HEK293T (cell line): Measurements from ENCODE around the gene RPL26.

ENCODE experiments used
- CTCF ChIA-PET: fragments of 350-600 bp; formaldehyde crosslinking; extraction: SDS; loops from one replicate; lab custom pipeline; 2021; ENCODE audit warnings: antibody characterized with exemption, inconsistent platforms; lab: Yijun Ruan, JAX
- POLR2A ChIA-PET: fragments of 350-600 bp; formaldehyde crosslinking; extraction: SDS; loops from one replicate; lab custom pipeline; 2020; ENCODE audit warnings: antibody characterized with exemption, inconsistent platforms; lab: Yijun Ruan, JAX
- DNase-seq: peaks from one replicate; pipeline ENCODE4 v3.0.0; 2012; ENCODE audit warnings: mixed read lengths; ENCODE audit errors: extremely low spot score
- ARNT ChIP-seq: fragments of 450-650 bp; IDR thresholded peaks from 2 replicates; pipeline ENCODE4 v1.6.1; 2017; ENCODE audit warnings: mild to moderate bottlenecking
- BHLHE40 ChIP-seq: fragments of 450-650 bp; IDR thresholded peaks from 2 replicates; pipeline ENCODE4 v1.6.1; 2016; ENCODE audit warnings: mild to moderate bottlenecking, moderate library complexity, borderline replicate concordance
- CTBP1 ChIP-seq: fragments of 450-650 bp; IDR thresholded peaks from 2 replicates; pipeline ENCODE4 v1.6.1; 2016; ENCODE audit warnings: borderline replicate concordance
- ELF4 ChIP-seq: fragments of 450-650 bp; IDR thresholded peaks from 2 replicates; pipeline ENCODE4 v1.6.1; 2017; ENCODE audit warnings: antibody characterized with exemption
- FOXA1 ChIP-seq: fragments of 450-650 bp; IDR thresholded peaks from 2 replicates; pipeline ENCODE4 v1.6.1; 2016; ENCODE audit warnings: mild to moderate bottlenecking
- FOXK2 ChIP-seq: fragments of 450-650 bp; IDR thresholded peaks from 2 replicates; pipeline ENCODE4 v1.6.1; 2016; ENCODE audit warnings: mild to moderate bottlenecking
- FOXM1 ChIP-seq: fragments of 450-650 bp; IDR thresholded peaks from 2 replicates; pipeline ENCODE4 v1.6.1; 2017; ENCODE audit warnings: mild to moderate bottlenecking, borderline replicate concordance
- HDGF ChIP-seq: fragments of 450-650 bp; IDR thresholded peaks from 2 replicates; pipeline ENCODE4 v1.6.1; 2017; ENCODE audit warnings: antibody characterized with exemption, borderline replicate concordance
- L3MBTL2 ChIP-seq: fragments of 450-650 bp; conservative IDR thresholded peaks from 2 replicates; pipeline ENCODE4 v1.6.1; 2016; ENCODE audit warnings: mild to moderate bottlenecking
- LEF1 ChIP-seq: fragments of 450-650 bp; IDR thresholded peaks from 2 replicates; pipeline ENCODE4 v1.6.1; 2017; ENCODE audit warnings: mild to moderate bottlenecking, borderline replicate concordance
- NFRKB ChIP-seq: fragments of 450-650 bp; IDR thresholded peaks from 2 replicates; pipeline ENCODE4 v1.6.1; 2016; ENCODE audit warnings: mild to moderate bottlenecking, moderate library complexity
- SP1 ChIP-seq: fragments of 450-650 bp; IDR thresholded peaks from 2 replicates; pipeline ENCODE4 v1.6.1; 2017
- SUZ12 ChIP-seq: fragments of 450-650 bp; IDR thresholded peaks from 2 replicates; pipeline ENCODE4 v1.6.1; 2016; ENCODE audit warnings: mild to moderate bottlenecking
- TARDBP ChIP-seq: fragments of 450-650 bp; IDR thresholded peaks from 2 replicates; pipeline ENCODE4 v1.6.1; 2016
- ZNF384 ChIP-seq: fragments of 450-650 bp; IDR thresholded peaks from 2 replicates; pipeline ENCODE4 v1.6.1; 2016
- TF ChIP-seq, protein P1 (sequence below): fragments of 450-650 bp; IDR thresholded peaks from 2 replicates; pipeline ENCODE4 v1.6.1; 2016

Gene RPL26

DNA sequence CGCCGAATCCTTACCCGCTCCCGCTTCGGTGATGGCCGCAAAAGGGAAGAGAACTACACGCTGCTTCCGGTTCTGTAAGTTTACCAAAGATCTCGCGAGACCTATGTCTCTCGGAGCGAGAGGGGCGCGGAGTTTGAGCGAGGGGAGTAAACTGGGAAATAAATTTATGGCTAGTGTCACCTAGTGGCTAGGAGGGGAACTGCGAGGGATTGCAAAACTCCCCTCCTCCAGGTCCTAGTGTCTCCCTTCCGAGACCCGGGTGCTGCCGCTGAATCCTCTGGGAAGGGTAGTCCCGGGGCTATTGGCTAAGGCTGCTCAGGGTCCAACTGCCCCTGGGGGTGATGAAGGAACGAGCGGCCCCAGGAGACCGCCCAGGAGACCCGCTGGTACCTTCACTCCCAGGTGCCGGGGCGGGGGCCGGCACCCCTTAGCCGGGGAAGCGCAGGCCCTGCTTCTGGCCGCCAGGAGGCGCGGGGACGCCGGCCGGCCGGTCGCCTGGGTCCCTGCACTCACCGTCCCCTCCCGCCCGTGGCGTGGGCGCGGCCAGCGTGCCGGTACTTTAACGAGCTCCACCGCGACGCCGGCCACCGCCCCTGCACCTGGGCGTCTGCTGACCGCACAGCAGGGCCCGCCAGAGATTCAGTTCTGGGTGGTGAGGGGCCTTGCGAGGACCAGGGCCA lies at the start of gene RPL26:
RPL26 (minus strand) TSS at position 51 of the 680 bp plus-strand sequence. CDS start 883 bp downstream, outside the sequence.
- ChIA-PET POLR2A (interaction anchor here (0.6 to 2.1 kb wide), 21 partner anchors 9 to 459 kb away, joined by 3 to 6 read pairs (median 3); partner anchors contain the start of genes CCDC42, MYH10, NDEL1 and RANGRF), CTCF (interaction anchor here (0.6 to 1.2 kb wide), 8 partner anchors 11 to 264 kb away, joined by 3 to 4 read pairs (median 3); partner anchors contain the start of gene RNF222)
- peak; percentile 92 for DNase-seq
- TF ChIP-seq ELF4: peak; percentile 98
- TF ChIP-seq ARNT: peak; percentile 39; the same call in 1 of the 2 replicates
- TF ChIP-seq SUZ12: no peak
- no peak for TF ChIP-seq L3MBTL2
- peak; percentile 69; the same call in 1 of the 2 replicates for TF ChIP-seq TARDBP
- no peak for TF ChIP-seq FOXK2

DNA sequence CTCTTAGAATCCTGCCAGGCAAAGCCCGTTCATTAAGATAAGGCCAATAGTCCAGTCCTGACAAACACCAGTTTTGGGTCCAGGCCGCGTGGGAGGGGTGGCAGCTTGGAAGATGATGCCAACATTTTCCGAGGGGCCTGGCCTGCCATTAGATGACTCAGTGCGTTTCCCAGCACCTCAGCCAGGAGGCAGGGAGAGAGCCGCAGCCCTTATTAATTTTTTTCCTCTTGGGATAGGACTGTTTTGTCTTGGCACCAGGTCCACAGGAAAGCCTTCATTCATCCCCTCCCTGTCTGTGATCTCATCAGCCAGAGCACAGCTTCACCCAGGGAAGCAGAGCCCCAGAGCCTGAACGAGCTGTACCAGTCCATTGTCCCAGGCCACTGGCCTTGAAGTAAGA lies 48.0 kb upstream of the RPL26 start:
- POLR2A ChIA-PET: no interaction called here
- TF ChIP-seq ARNT: no peak
- TF ChIP-seq FOXA1: no peak
- TF ChIP-seq FOXM1: no peak
- no peak for TF ChIP-seq HDGF
- no peak for TF ChIP-seq FOXK2
- no peak for TF ChIP-seq SUZ12
- no peak for TF ChIP-seq ZNF384
- no peak for TF ChIP-seq SP1
- no peak for TF ChIP-seq L3MBTL2
- TF ChIP-seq BHLHE40: no peak
- TF ChIP-seq TARDBP: no peak
- TF ChIP-seq LEF1: no peak
- TF ChIP-seq, protein P1, sequence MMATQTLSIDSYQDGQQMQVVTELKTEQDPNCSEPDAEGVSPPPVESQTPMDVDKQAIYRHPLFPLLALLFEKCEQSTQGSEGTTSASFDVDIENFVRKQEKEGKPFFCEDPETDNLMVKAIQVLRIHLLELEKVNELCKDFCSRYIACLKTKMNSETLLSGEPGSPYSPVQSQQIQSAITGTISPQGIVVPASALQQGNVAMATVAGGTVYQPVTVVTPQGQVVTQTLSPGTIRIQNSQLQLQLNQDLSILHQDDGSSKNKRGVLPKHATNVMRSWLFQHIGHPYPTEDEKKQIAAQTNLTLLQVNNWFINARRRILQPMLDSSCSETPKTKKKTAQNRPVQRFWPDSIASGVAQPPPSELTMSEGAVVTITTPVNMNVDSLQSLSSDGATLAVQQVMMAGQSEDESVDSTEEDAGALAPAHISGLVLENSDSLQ: no peak
- no peak for TF ChIP-seq CTBP1
- no peak for TF ChIP-seq ELF4
- TF ChIP-seq NFRKB: no peak
- DNase-seq: no peak
- CTCF ChIA-PET: interaction anchor here (0.9 kb wide), 1 partner anchor 21 kb away, joined by 3 read pairs; no protein-coding TSS in a partner anchor

DNA sequence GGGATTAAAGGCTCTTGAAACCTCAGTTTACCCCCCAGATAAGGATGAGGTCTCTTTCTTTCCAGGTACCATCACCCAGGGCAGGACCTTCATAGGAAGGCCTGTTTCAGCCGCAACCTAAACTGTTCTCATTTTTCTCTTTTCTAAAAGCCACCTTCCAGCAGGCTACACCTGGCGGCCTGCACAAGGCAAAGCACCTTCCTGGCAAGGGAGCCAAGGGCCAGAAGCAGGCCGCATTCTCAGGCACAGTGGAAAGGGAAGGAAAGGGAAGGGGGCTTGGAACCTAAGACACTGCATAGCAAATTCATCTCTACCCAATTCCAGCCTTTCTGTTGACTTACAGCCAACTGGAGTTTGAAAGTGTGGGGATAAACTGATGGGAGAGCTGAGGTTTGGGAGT lies 43.8 kb upstream of the RPL26 start:
- CTCF ChIA-PET: no interaction called here
- DNase-seq: no peak
- no peak for TF ChIP-seq ARNT
- TF ChIP-seq ZNF384: no peak
- no peak for TF ChIP-seq ELF4
- TF ChIP-seq LEF1: no peak
- TF ChIP-seq CTBP1: no peak
- no peak for TF ChIP-seq BHLHE40
- TF ChIP-seq HDGF: no peak
- no peak for TF ChIP-seq FOXA1
- no peak for TF ChIP-seq SP1
- TF ChIP-seq L3MBTL2: no peak
- TF ChIP-seq, protein P1: no peak
- POLR2A ChIA-PET: interaction anchor here (1.4 kb wide), 1 partner anchor 9 kb away, joined by 6 read pairs; the partner anchor contains the start of gene NDEL1

DNA sequence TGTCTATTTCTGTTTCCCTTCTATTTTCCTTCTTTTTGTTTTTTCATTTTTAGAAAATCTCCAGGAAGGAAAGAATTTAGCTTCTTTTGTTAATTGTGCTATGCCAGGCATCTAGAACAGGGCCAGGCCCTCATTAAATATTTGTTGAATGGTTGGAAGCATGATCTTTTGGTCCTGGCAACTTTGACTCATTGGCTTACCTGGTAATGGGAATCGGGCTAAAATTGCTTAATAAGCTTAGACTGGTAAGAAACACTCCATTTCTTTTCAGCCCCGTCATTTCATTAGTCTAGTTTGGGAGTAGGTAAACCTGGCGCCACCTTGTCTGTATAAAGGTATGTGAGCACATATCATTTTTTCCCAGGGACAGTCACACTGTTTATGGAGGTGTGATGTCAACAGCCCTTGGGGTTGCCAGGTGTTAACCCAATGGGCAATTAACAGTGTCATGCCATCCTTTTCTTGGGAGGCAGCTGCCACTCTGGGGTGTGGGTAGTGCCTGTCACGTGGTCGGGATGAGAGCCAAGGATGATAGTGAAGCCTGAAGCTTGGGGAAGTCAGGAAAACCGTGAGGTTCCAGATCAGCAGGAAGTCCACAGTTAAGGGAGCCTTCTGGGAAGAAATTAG lies 43.2 kb upstream of the RPL26 start:
- ChIA-PET CTCF (interaction anchor here (1.0 kb wide), 1 partner anchor 16 kb away, joined by 4 read pairs; no protein-coding TSS in a partner anchor), POLR2A (interaction anchor here (0.8 kb wide), 1 partner anchor 9 kb away, joined by 4 read pairs; the partner anchor contains the start of gene NDEL1)
- DNase-seq: no peak
- TF ChIP-seq NFRKB: no peak

DNA sequence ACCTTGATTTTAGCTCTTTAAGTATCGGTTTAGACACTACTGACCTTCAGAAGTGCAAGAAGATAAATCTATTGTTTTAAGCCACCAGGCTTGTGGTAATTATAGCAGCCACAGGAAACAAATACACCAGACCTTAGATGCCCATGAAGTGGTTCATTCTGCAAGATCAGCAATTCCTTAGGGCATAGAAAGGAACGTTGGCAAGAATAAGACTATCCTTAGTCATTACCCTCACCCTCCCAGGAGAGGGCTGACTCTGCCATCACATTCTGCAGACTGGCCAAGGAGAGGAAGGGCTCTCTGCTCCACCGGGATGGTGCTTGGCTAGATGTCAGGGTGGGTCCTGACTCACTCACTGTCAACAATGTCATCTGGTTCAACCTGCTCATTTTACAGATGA lies 38.6 kb upstream of the RPL26 start:
- TF ChIP-seq ELF4 (no peak), NFRKB (no peak), FOXA1 (no peak), BHLHE40 (no peak), FOXM1 (no peak), LEF1 (no peak), L3MBTL2 (no peak), ZNF384 (no peak), ARNT (no peak), FOXK2 (no peak), CTBP1 (no peak), TARDBP (no peak), SP1 (no peak)
- TF ChIP-seq, protein P1: no peak
- ChIA-PET CTCF (interaction anchor here (2.1 kb wide), 1 partner anchor 12 kb away, joined by 6 read pairs; no protein-coding TSS in a partner anchor), POLR2A (interaction anchor here (3.1 kb wide), 1 partner anchor 14 kb away, joined by 17 read pairs; the partner anchor contains the start of gene NDEL1)
- no peak for DNase-seq
